AG10803 (cell line): ENCODE data around the gene PAM.

ENCODE experiments used
- DNase-seq: peaks from one replicate; pipeline ENCODE4 v3.0.0; 2010; ENCODE audit warnings: low read depth
- H3K4me3 ChIP-seq: 2 replicates; pipeline ENCODE4 v1.5.1; 2011; ENCODE audit warnings: mild to moderate bottlenecking, low read length, control low read depth
- CTCF ChIP-seq: conservative IDR thresholded peaks from 2 replicates; pipeline ENCODE4 v1.5.1; 2011; ENCODE audit warnings: mild to moderate bottlenecking, low read length, control low read depth, inconsistent platforms

Gene PAM

GRCh38 chr5:102737805-102738469, 17.2 kb upstream of the PAM start:
- no peak for TF ChIP-seq CTCF
- peak; percentile 39 for DNase-seq
- H3K4me3 ChIP-seq = no peak overlapping the region

DNA sequence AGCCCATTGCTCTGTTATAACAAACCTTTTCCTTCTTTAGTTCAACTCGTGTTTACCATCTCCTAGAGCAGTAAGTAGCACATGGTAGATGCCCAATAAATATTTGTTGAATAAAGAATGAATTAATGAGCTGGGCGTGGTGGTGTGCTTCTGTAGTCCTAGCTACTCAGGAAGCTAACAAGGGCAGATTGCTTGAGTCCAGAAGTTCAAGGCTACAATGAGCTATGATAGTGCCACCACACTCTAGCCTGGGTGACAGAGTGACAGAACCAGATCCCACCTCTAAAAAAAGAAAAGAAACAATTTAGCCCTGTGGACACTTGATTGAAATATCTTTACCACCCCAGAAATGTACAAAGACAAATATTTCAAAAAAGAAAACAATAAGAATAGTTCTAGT, 14.6 kb upstream of the PAM start:
- no peak for DNase-seq
- TF ChIP-seq CTCF = no peak
- no peak overlapping the region for H3K4me3 ChIP-seq

GRCh38 chr5:102742215-102742614, 12.9 kb upstream of the PAM start:
- no peak for DNase-seq
- TF ChIP-seq CTCF = no peak
- H3K4me3 ChIP-seq = no peak overlapping the region

GRCh38 chr5:102743900-102744299, 11.2 kb upstream of the PAM start:
- no peak overlapping the region for H3K4me3 ChIP-seq
- DNase-seq = no peak
- no peak for TF ChIP-seq CTCF

DNA sequence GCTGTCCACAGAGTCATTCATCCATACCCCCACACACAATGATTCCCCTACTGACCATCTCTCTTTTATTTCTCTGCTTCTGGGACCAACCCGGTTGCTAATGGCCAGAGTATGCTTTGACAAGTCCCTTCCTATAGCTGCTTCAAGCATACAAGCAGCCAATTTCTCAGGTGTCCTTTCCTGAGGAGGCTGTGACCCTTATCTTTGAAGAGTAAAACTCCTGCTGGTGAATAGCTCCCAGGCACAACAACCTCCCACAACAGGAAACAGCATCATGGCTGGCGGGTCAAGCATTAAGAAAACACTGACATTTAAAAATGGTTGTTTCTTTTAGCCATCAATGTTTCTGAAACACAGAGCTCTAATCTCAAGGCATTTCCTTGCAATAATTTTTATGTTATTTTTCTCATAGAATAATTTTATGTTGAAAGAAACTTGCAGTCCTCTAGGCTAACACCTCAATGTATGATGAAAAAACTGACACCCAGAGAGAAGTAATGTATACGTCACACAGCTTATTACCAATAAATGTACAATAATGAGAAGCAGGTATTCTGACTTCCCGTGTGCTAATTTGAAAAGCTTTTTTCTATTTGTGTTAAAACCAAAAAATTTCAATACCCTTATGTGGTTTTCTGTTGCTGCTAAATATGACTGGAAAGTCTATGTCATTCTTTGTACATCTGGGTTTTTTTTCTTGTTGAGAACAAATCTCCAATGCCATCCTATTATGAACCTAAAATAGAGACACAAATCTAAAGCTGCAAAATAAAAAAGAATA, 7.5 kb upstream of the PAM start:
- H3K4me3 ChIP-seq = no peak overlapping the region
- no peak for TF ChIP-seq CTCF
- DNase-seq = no peak

DNA sequence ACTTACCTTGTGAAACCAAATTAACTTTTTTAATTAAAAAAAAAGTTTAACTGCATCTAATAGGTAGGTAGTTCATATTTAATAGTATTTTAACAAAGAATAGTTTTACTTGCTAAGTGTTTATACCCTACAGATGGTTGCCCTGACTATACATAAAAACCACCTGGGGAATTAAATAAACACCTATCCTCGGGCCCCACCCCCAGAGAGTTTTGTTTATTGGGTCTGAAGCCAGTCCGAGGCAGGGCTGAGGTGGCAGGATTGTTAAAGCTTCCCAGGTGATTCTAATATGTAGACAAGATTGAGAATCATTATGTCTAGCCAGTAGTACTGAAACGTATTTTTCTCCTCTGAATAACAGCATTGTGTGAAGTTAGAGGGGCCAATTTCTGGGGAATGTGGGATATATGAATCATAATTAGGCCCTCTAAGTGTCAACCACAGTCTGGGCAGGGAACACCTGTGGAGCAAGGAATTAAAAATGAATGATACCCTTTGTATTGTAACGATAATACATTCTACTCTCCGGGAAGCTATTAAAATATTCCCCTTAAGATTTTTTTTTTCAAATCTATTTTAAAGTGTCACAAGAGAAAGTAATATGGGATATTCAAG, 5.6 kb upstream of the PAM start:
- no peak for DNase-seq
- TF ChIP-seq CTCF = no peak

More for the DNA sequence above, 5.6 kb upstream of the PAM start:
- no peak overlapping the region for H3K4me3 ChIP-seq
